ENCODE measurements around the gene EXT2.

DNA sequence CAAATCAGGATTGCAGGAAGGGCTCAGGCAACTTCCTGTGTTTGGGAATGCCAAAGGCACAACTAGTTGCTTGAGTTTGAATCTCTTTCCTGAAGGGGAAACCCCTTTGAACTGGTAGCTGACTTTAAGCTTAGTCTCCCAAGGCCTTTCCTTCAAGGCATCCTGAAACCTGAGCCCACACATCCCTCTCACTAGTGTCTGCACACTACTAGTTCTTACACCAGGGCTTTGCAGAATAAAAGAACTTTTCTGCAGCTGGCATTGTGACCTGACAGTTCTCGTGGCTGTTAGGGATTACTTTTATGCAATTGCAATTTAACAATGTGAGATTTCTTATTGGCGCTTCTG lies 95.4 kb downstream of the EXT2 start:
- TF ChIP-seq, protein P1, sequence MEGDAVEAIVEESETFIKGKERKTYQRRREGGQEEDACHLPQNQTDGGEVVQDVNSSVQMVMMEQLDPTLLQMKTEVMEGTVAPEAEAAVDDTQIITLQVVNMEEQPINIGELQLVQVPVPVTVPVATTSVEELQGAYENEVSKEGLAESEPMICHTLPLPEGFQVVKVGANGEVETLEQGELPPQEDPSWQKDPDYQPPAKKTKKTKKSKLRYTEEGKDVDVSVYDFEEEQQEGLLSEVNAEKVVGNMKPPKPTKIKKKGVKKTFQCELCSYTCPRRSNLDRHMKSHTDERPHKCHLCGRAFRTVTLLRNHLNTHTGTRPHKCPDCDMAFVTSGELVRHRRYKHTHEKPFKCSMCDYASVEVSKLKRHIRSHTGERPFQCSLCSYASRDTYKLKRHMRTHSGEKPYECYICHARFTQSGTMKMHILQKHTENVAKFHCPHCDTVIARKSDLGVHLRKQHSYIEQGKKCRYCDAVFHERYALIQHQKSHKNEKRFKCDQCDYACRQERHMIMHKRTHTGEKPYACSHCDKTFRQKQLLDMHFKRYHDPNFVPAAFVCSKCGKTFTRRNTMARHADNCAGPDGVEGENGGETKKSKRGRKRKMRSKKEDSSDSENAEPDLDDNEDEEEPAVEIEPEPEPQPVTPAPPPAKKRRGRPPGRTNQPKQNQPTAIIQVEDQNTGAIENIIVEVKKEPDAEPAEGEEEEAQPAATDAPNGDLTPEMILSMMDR (IDR thresholded peaks at IDR 0.05): no peak
- no peak for TF ChIP-seq POLR2A (IDR thresholded peaks at IDR 0.05)
